ENCODE results near the gene TMEM131. TPM values are rescaled to one million over a fixed set of nuclear protein-coding genes. Genes with fewer than 3 reads are reported as not detected.

Gene TMEM131
- total and polyA plus RNA-seq, 2 of the 8 experiments (the other 6 are each of a cell fraction or from before 2014, with no cell fraction given) = 9.7 to 22.9 TPM

GRCh38 chr2:97932975-97933662 is 62.6 kb downstream of the TMEM131 start:
- Histone ChIP-seq H3K79me1 (ENCODE audit: low read depth, low read length) (no peaks in the 10 kb centered on the region), H3K4me2 (ENCODE audit: insufficient read depth in 1 of 2, low read depth in 2 of 2, low read length in 2 of 2) (no peak overlapping the region), H3K79me2 (ENCODE audit: control insufficient read depth in 1 of 2, insufficient read depth in 2 of 2, low read length in 2 of 2) (peaks cover 0 to 71% of the 10 kb centered on the region in 2 experiments; a peak in 2 of 4 replicates), H2BK12ac (ENCODE audit: low read depth, low read length) (no peak overlapping the region), H3K27ac (ENCODE audit: low read depth, low read length) (no peak overlapping the region), H2BK120ac (replicated peaks; ENCODE audit: low read depth, low read length) (no peak overlapping the region), H3K18ac (ENCODE audit: extremely low read depth, low read length) (no peak overlapping the region), H3K4me1 (replicated peaks in 1 of 4; ENCODE audit: control insufficient read depth in 3 of 4, insufficient read depth in 4 of 4, low read length in 3 of 4) (peaks cover 0 to 5% (median 2%) of the 10 kb centered on the region in 4 experiments; a peak in 4 of 7 replicates), H3K56ac (replicated peaks; ENCODE audit: insufficient read length, low read depth, low read length) (no peak overlapping the region), H4K5ac (ENCODE audit: insufficient read length, low read depth, low read length) (no peak overlapping the region), H3K4ac (replicated peaks; ENCODE audit: insufficient read length, low read depth, low read length) (no peak overlapping the region), H4K91ac (replicated peaks; ENCODE audit: insufficient read length, low read length) (no peak overlapping the region), H2BK5ac (ENCODE audit: low read depth, low read length) (no peak overlapping the region), H3K9me3 (ENCODE audit: insufficient read depth in 2 of 2, low read depth in 1 of 2, low read length in 1 of 2) (no peaks in the 10 kb centered on the region), H3K4me3 (ENCODE audit: extremely low read depth in 1 of 4, insufficient read depth in 2 of 4, low read depth in 3 of 4, low read length in 4 of 4) (no peak overlapping the region), H3K23ac (ENCODE audit: insufficient read length) (no peak overlapping the region), H2BK15ac (ENCODE audit: low read length) (no peak overlapping the region), H2AFZ (ENCODE audit: low read length) (no peak overlapping the region), H2BK20ac (ENCODE audit: low read length) (no peak overlapping the region), H3K23me2 (ENCODE audit: low read depth, low read length) (no peaks in the 10 kb centered on the region), H4K20me1 (replicated peaks in 1 of 2; ENCODE audit: control insufficient read depth in 1 of 2, insufficient read depth in 2 of 2, low read length in 2 of 2) (peaks cover 7 to 13% of the 10 kb centered on the region in 2 experiments), H3K36me3 (ENCODE audit: control insufficient read depth in 2 of 4, insufficient read depth in 4 of 4, low read length in 3 of 4) (no peaks in the 10 kb centered on the region), H4K8ac (ENCODE audit: extremely low read depth, insufficient read depth, low read length) (no peak overlapping the region), H3K27me3 (replicated peaks in 1 of 4; ENCODE audit: control insufficient read depth in 3 of 4, extremely low read depth in 1 of 4, insufficient read depth in 3 of 4, low read length in 3 of 4) (no peaks in the 10 kb centered on the region), H3K9ac (replicated peaks in 1 of 4; ENCODE audit: extremely low read depth in 1 of 4, low read depth in 3 of 4, low read length in 3 of 4) (no peak overlapping the region), H3K14ac (ENCODE audit: insufficient read length) (no peak overlapping the region), H2AK5ac (ENCODE audit: low read depth, low read length) (no peak overlapping the region)
- CTCF ChIA-PET (ENCODE audit: partially characterized antibody) = interaction anchor here (0.8 kb wide), 1 partner anchor 151 kb away, joined by 3 read pairs; no protein-coding TSS in a partner anchor
- POLR2A ChIA-PET (ENCODE audit: partially characterized antibody) = no interaction called here
- DNase-seq (ENCODE audit: low read depth in 1 of 2, low spot score in 2 of 2) (no peak), FAIRE-seq (no peak)
- 93% methylated on average over 4 of the region's 4 CpGs; no CpG with 5 or more reads in 1 of the 2 experiments for WGBS, 2 experiments (ENCODE audit: extremely low coverage in 1 of 2, insufficient coverage in 1 of 2, insufficient read length in 1 of 2, insufficient replicate concordance in 2 of 2, low coverage in 1 of 2, low lambda C conversion rate in 2 of 2, missing lambda C conversion rate in 1 of 2)
- TF ChIP-seq TCF12 (IDR thresholded peaks at IDR 0.05; ENCODE audit: low read depth, low read length) = no peak
- no peak for TF ChIP-seq TBP (IDR thresholded peaks at IDR 0.05; ENCODE audit: low read depth, low read length)
- TF ChIP-seq, protein P1, sequence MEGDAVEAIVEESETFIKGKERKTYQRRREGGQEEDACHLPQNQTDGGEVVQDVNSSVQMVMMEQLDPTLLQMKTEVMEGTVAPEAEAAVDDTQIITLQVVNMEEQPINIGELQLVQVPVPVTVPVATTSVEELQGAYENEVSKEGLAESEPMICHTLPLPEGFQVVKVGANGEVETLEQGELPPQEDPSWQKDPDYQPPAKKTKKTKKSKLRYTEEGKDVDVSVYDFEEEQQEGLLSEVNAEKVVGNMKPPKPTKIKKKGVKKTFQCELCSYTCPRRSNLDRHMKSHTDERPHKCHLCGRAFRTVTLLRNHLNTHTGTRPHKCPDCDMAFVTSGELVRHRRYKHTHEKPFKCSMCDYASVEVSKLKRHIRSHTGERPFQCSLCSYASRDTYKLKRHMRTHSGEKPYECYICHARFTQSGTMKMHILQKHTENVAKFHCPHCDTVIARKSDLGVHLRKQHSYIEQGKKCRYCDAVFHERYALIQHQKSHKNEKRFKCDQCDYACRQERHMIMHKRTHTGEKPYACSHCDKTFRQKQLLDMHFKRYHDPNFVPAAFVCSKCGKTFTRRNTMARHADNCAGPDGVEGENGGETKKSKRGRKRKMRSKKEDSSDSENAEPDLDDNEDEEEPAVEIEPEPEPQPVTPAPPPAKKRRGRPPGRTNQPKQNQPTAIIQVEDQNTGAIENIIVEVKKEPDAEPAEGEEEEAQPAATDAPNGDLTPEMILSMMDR (IDR thresholded peaks at IDR 0.05; ENCODE audit: control extremely low read depth in 1 of 3, insufficient read depth in 1 of 3, low read depth in 1 of 3, low read length in 3 of 3) = no peak
- TF ChIP-seq SIRT6 (IDR thresholded peaks at IDR 0.05; ENCODE audit: low read length) = no peak
- TF ChIP-seq MAFK (IDR thresholded peaks at IDR 0.05; ENCODE audit: low read depth, low read length) = no peak
- TF ChIP-seq POLR2AphosphoS5 (IDR thresholded peaks at IDR 0.05; ENCODE audit: low read depth, low read length) = no peak
- no peak for TF ChIP-seq POLR2A (IDR thresholded peaks at IDR 0.05; ENCODE audit: control extremely low read depth in 1 of 2, low read depth in 2 of 2, low read length in 2 of 2)
- TF ChIP-seq FOSL1 (IDR thresholded peaks at IDR 0.05; ENCODE audit: insufficient read depth, low read depth, low read length) = no peak
- no peak for TF ChIP-seq SP2 (IDR thresholded peaks at IDR 0.05; ENCODE audit: low read length)
- no peak for TF ChIP-seq NANOG (IDR thresholded peaks at IDR 0.05; ENCODE audit: insufficient read depth, low read depth, low read length, poor library complexity, severe bottlenecking)
- TF ChIP-seq TAF1 (IDR thresholded peaks at IDR 0.05; ENCODE audit: low read depth, low read length) = no peak
- no peak for TF ChIP-seq CHD2 (IDR thresholded peaks at IDR 0.05; ENCODE audit: low read length)

Measured in H1 (cell line).